AG09309 (cell line): Measurements from ENCODE around the gene DMAP1.

Experiments
- DNase-seq: peaks from one replicate; pipeline ENCODE4 v3.0.0-alpha.2; 2010; ENCODE audit warnings: low read depth
- H3K4me3 ChIP-seq: 2 replicates; pipeline ENCODE4 v1.5.1; 2011; ENCODE audit warnings: mild to moderate bottlenecking, low read depth, low read length, moderate library complexity; ENCODE audit not compliant: control insufficient read depth
- CTCF ChIP-seq: IDR thresholded peaks from 2 replicates; pipeline ENCODE4 v1.5.1; 2011; ENCODE audit warnings: mild to moderate bottlenecking, low read depth, low read length, inconsistent platforms; ENCODE audit not compliant: insufficient read depth, control insufficient read depth; ENCODE audit errors: missing control alignments

The DMAP1 gene

GRCh38 chr1:44265656-44266358 lies 52.5 kb downstream of the DMAP1 start:
- DNase-seq, result no peak
- no peak overlapping the region for H3K4me3 ChIP-seq
- TF ChIP-seq CTCF, result no peak

GRCh38 chr1:44266400-44267344 lies 53.4 kb downstream of the DMAP1 start:
- H3K4me3 ChIP-seq, result no peak overlapping the region
- TF ChIP-seq CTCF, result no peak
- no peak for DNase-seq

GRCh38 chr1:44267438-44267837 lies 54.2 kb downstream of the DMAP1 start:
- H3K4me3 ChIP-seq, result no peak overlapping the region
- no peak for DNase-seq
- TF ChIP-seq CTCF, result no peak

- TF ChIP-seq CTCF, result no peak
Observed at GRCh38 chr1:44268054-44268453, 54.8 kb downstream of the DMAP1 start.

More at GRCh38 chr1:44268054-44268453, 54.8 kb downstream of the DMAP1 start:
- no peak for DNase-seq
- no peak overlapping the region for H3K4me3 ChIP-seq
